Naive thymus-derived CD4-positive, alpha-beta T cell (primary cell): ENCODE measurements around the gene ST6GALNAC3. TPM values are rescaled to one million over a fixed set of nuclear protein-coding genes. Genes with fewer than 3 reads are reported as not detected.
A peak's percentile ranks its signal among the peaks of the same experiment; 100 is the strongest.

Experiments used
- ATAC-seq: fragments of 150-1000 bp; cut with Tn5 transposase; 2 replicates; pipeline ENCODE4 v1.10.0; 2021; ENCODE audit warnings: mild to moderate bottlenecking, moderate library complexity
- CTCF ChIA-PET: fragments of 350-600 bp; sonication (Branson Sonifier 250); formaldehyde crosslinking; loops from one replicate; lab custom pipeline; 2021; ENCODE audit warnings: antibody characterized with exemption; lab: Charles Lee
- POLR2A ChIA-PET: fragments of 350-600 bp; sonication (Branson Sonifier 250); formaldehyde crosslinking; loops from one replicate; lab custom pipeline; 2021; ENCODE audit warnings: antibody characterized with exemption, inconsistent platforms; lab: Charles Lee
- DNase-seq, 9 donors: peaks; one replicate each; pipeline versions ENCODE4 v3.0.0 to v3.0.0-alpha.2; 2020 to 2022; ENCODE audit warnings: mixed read lengths in 1 of 9
- H3K27ac ChIP-seq: one replicate; pipeline ENCODE4 v1.7.0; 2013; ENCODE audit warnings: mild to moderate bottlenecking, low read depth, low read length, moderate library complexity
- H3K27me3 ChIP-seq, 2 donors: one replicate each; pipeline ENCODE4 v1.7.0; 2013; ENCODE audit warnings: low read length in 2 of 2, mild to moderate bottlenecking in 2 of 2, moderate library complexity in 2 of 2; ENCODE audit not compliant: control insufficient read depth in 2 of 2, insufficient read depth in 2 of 2
- H3K36me3 ChIP-seq, 3 experiments: 1 replicate in 2 of 3; 2 replicates in 1 of 3; pipeline ENCODE4 v1.7.0; 2013; ENCODE audit warnings: low read length in 3 of 3, mild to moderate bottlenecking in 3 of 3, moderate library complexity in 1 of 3; ENCODE audit not compliant: insufficient read depth in 3 of 3, control insufficient read depth in 2 of 3
- H3K4me1 ChIP-seq, 2 donors: one replicate each; pipeline ENCODE4 v1.7.0; 2013; ENCODE audit warnings: low read length in 2 of 2, mild to moderate bottlenecking in 2 of 2, moderate library complexity in 1 of 2; ENCODE audit not compliant: control insufficient read depth in 2 of 2, insufficient read depth in 2 of 2
- H3K4me3 ChIP-seq: 2 replicates; pipeline ENCODE4 v1.7.0; 2013; ENCODE audit warnings: mild to moderate bottlenecking, low read length
- H3K9me3 ChIP-seq, 3 experiments: 1 replicate in 2 of 3; 2 replicates in 1 of 3; pipeline ENCODE4 v1.7.0; 2013; ENCODE audit warnings: low read length in 3 of 3; ENCODE audit not compliant: control insufficient read depth in 2 of 3
- H3K27ac Mint-ChIP-seq, 9 donors: one replicate each; pipeline ENCODE4 v1.8.0; 2020 to 2022; ENCODE audit warnings: mixed read lengths in 9 of 9, mild to moderate bottlenecking in 8 of 9, moderate library complexity in 5 of 9, inconsistent platforms in 2 of 9
- H3K27me3 Mint-ChIP-seq, 5 donors: one replicate each; pipeline ENCODE4 v1.8.0; 2021 to 2022; ENCODE audit warnings: mixed read lengths in 5 of 5, mild to moderate bottlenecking in 1 of 5
- H3K36me3 Mint-ChIP-seq, 5 donors: one replicate each; pipeline ENCODE4 v1.8.0; 2020 to 2022; ENCODE audit warnings: mixed read lengths in 5 of 5, mild to moderate bottlenecking in 3 of 5, inconsistent platforms in 1 of 5
- H3K4me1 Mint-ChIP-seq, 7 donors: one replicate each; pipeline ENCODE4 v1.8.0; 2020 to 2022; ENCODE audit warnings: mixed read lengths in 7 of 7, mild to moderate bottlenecking in 3 of 7, inconsistent platforms in 1 of 7
- H3K4me3 Mint-ChIP-seq, 10 donors: one replicate each; pipeline ENCODE4 v1.8.0; 2020 to 2022; ENCODE audit warnings: mild to moderate bottlenecking in 10 of 10, mixed read lengths in 10 of 10, moderate library complexity in 6 of 10, inconsistent platforms in 2 of 10
- H3K9me3 Mint-ChIP-seq, 11 donors: one replicate each; pipeline ENCODE4 v1.8.0; 2020 to 2022; ENCODE audit warnings: mixed read lengths in 11 of 11, mild to moderate bottlenecking in 4 of 11, inconsistent platforms in 1 of 11, moderate library complexity in 1 of 11
- intact Hi-C, 2 donors: fragments of 100-400 bp; cut with micrococcal nuclease; formaldehyde crosslinking; loops; one replicate each; pipeline ENCODE4 v1.15.1; 2023
- polyA plus RNA-seq, 2 donors: library from polyadenylated mRNA; unstranded; fragments of 300-500 nt; fragmentation: Illumina TruSeq; gene quantifications; one replicate each; pipeline ENCODE4 v1.2.3, GENCODE V29; 2021
- total RNA-seq, 6 experiments: library from RNA in 5 of 6; stranded (reverse) in 5 of 6; gene quantifications; 1 replicate in 5 of 6; 2 replicates in 1 of 6; pipeline ENCODE4 v1.2.3 and lab custom pipeline; 2021 to 2026

The ST6GALNAC3 gene
- total and polyA plus RNA-seq, 7 experiments from 2014 or later, result 0.17 to 4.8 (median 2.1) TPM; not detected in 1

DNA sequence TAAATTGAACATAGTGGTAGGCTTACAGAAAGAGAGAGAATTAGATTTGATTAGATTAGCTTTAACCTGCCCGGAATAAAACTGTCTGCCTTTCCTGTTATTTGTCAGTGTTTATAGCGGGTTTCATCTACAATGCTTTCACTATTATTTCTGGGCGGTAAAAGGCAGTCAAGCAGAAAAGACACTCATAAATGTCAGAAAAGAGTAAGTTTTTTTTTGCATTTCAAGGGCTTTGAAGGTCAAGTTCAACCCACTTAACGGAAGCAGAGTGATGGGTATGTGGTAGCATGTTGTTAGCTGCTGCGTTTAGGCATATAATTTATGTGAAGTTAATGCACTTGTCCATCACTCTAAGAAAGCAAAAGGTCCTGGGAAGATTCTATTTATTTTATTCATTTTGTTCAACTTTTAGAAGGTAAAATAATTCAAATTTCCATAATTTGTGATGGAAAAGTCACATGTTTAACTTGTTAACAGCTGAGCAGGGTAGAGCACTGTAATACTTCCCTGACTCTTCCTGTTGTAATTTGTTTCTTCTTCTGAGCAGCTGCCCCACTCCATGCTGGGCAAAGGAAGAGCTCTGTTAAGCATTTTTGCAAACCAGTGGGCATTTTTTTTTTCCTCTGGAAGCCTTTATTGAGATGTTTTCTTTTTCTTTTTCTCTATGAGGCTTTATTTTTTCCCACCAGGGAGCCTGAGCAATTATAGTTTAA is 220.1 kb downstream of the ST6GALNAC3 start:
- H3K4me1 ChIP-seq, result peaks cover 41 to 63% of the 10 kb centered on the region in 2 donors
- intact Hi-C loops, result loop anchor here (1.0 to 10.0 kb wide), 10 partner anchors 9 to 1470 kb away; partner anchors contain the start of genes RABGGTB (in 2 of the 2) and ST6GALNAC3 (in 1 of the 2)
- peaks cover 0 to 2% (median 0%) of the 10 kb centered on the region in 5 donors for H3K27me3 Mint-ChIP-seq
- no peaks in the 10 kb centered on the region for H3K9me3 ChIP-seq
- no peaks in the 10 kb centered on the region for H3K36me3 Mint-ChIP-seq
- H3K4me1 Mint-ChIP-seq, result peaks cover 21 to 93% (median 77%) of the 10 kb centered on the region in 7 donors
- DNase-seq (peak in 5 of 9 donors; percentile 21 to 59 (median 49)), ATAC-seq (peak; percentile 62)
- ChIA-PET CTCF (interaction anchor here (0.6 to 1.0 kb wide), 6 partner anchors 10 to 269 kb away, joined by 3 to 4 read pairs (median 3); no protein-coding TSS in a partner anchor), POLR2A (interaction anchor here (0.7 to 1.2 kb wide), 3 partner anchors 23 to 1183 kb away, joined by 3 to 4 read pairs (median 3); no protein-coding TSS in a partner anchor)
- H3K4me3 ChIP-seq, result peak overlapping the region; percentile 7
- peak overlapping the region; percentile 41 for H3K27ac ChIP-seq
- peak overlapping the region; percentile 27 to 83 (median 69) for H3K4me3 Mint-ChIP-seq
- no peaks in the 10 kb centered on the region for H3K36me3 ChIP-seq
- H3K9me3 Mint-ChIP-seq, result no peaks in the 10 kb centered on the region
- no peaks in the 10 kb centered on the region for H3K27me3 ChIP-seq
- H3K27ac Mint-ChIP-seq, result peak overlapping the region; percentile 63 to 88 (median 81)

DNA sequence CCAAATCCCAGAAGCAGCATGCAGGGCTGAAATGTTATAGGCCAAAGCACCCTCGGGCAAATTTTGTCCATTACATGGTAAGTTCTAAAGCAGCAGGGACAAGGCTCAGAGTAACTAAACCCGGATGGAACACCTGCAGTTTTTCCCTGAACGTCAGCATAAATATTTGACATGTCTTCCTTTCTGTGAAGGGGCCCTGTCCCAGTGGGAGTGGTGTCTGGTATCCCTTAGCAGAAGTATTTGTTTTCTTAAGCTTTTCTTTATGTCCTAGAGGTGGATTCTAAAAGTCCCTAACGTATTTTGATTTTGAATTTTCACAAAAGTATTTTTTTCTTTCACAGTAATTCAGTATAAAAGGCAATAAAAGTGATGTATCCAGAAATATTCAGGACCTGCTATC is 223.9 kb downstream of the ST6GALNAC3 start:
- Mint-ChIP-seq H3K4me3 (peak overlapping the region in 1 of 10 donors; percentile 47), H3K36me3 (no peaks in the 10 kb centered on the region), H3K27ac (peak overlapping the region in 6 of 9 donors; percentile 14 to 88 (median 65)), H3K9me3 (no peaks in the 10 kb centered on the region), H3K27me3 (peaks cover 0 to 2% (median 0%) of the 10 kb centered on the region in 5 donors), H3K4me1 (peaks cover 24 to 90% (median 70%) of the 10 kb centered on the region in 7 donors)
- DNase-seq (no peak), ATAC-seq (no peak)
- Histone ChIP-seq H3K4me1 (peaks cover 13 to 42% of the 10 kb centered on the region in 2 donors), H3K9me3 (no peaks in the 10 kb centered on the region), H3K4me3 (no peak overlapping the region), H3K27ac (no peak overlapping the region), H3K27me3 (no peaks in the 10 kb centered on the region), H3K36me3 (no peaks in the 10 kb centered on the region)
- POLR2A ChIA-PET, result interaction anchor here (1.0 kb wide), 1 partner anchor 11 kb away, joined by 4 read pairs; no protein-coding TSS in a partner anchor
- CTCF ChIA-PET, result interaction anchor here (1.0 kb wide), 1 partner anchor 10 kb away, joined by 3 read pairs; no protein-coding TSS in a partner anchor
- intact Hi-C loops, result loop anchor here (5.0 to 10.0 kb wide), 4 partner anchors 226 to 1466 kb away; partner anchors contain the start of genes RABGGTB (in 2 of the 2) and ST6GALNAC3 (in 1 of the 2)

DNA sequence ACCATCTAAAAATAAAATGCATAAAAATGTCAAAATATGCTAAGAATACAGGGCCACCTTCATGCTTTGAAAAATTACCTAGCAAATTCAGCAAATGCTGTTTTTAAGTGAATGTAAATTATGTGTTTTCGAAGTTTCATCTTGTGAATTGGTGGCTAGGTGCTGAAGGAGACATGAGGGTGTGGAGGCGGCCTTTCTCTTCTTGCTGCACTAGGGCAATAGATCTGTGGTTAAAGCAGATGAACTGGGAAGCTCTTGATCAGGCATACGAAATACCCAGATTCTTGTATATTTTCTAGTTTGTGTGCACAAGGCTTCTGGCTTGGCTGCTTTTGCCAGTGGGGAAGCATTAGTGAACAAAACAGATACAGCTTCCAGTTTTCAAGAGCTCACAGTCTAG is 224.5 kb downstream of the ST6GALNAC3 start:
- H3K4me1 Mint-ChIP-seq, result peaks cover 23 to 83% (median 64%) of the 10 kb centered on the region in 7 donors
- no peaks in the 10 kb centered on the region for H3K36me3 ChIP-seq
- H3K27ac Mint-ChIP-seq, result peak overlapping the region in 7 of 9 donors; percentile 26 to 80 (median 66)
- no peaks in the 10 kb centered on the region for H3K9me3 Mint-ChIP-seq
- no peaks in the 10 kb centered on the region for H3K36me3 Mint-ChIP-seq
- H3K4me1 ChIP-seq, result peaks cover 11 to 35% of the 10 kb centered on the region in 2 donors
- no peaks in the 10 kb centered on the region for H3K9me3 ChIP-seq
- CTCF ChIA-PET, result interaction anchor here (1.0 to 1.5 kb wide), 2 partner anchors 15 to 31 kb away, joined by 3 read pairs; no protein-coding TSS in a partner anchor
- no peaks in the 10 kb centered on the region for H3K27me3 ChIP-seq
- intact Hi-C loops, result loop anchor here (5.0 to 10.0 kb wide), 4 partner anchors 227 to 1466 kb away; partner anchors contain the start of genes RABGGTB (in 2 of the 2) and ST6GALNAC3 (in 1 of the 2)
- no peak for DNase-seq
- no peak overlapping the region for H3K4me3 ChIP-seq
- no peak overlapping the region for H3K27ac ChIP-seq
- peaks cover 0 to 2% (median 0%) of the 10 kb centered on the region in 5 donors for H3K27me3 Mint-ChIP-seq
- peak overlapping the region in 6 of 10 donors; percentile 4 to 53 (median 31) for H3K4me3 Mint-ChIP-seq
- no peak for ATAC-seq
- POLR2A ChIA-PET, result interaction anchor here (1.3 to 2.1 kb wide), 2 partner anchors 9 to 32 kb away, joined by 4 to 5 read pairs; no protein-coding TSS in a partner anchor

DNA sequence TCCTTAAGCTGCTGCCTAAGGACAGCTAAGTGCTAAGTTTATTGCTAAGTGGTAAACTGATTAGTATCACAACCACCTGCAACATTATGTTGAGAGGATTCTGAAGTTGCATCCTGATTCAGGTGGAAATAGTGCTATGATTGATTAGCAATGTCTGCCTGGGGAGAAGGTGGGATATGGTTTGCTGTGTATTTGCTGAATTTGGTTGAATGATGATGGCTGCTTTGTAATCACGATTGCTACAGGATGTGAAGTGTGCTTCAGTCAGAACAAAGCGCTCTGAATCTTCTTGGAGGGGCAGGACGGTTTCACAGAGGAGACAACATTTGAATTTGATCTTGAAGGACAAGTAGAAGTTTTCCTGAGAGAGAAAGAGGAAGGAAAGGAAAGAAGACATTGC is 226.0 kb downstream of the ST6GALNAC3 start:
- H3K9me3 ChIP-seq, result no peaks in the 10 kb centered on the region
- ChIA-PET CTCF (interaction anchor here (0.6 to 1.1 kb wide), 3 partner anchors 10 to 142 kb away, joined by 3 read pairs; no protein-coding TSS in a partner anchor), POLR2A (interaction anchor here (0.8 to 2.1 kb wide), 5 partner anchors 10 to 1677 kb away, joined by 3 to 5 read pairs (median 4); no protein-coding TSS in a partner anchor)
- peaks cover 2 to 30% of the 10 kb centered on the region in 2 donors for H3K4me1 ChIP-seq
- H3K4me3 Mint-ChIP-seq, result peak overlapping the region in 9 of 10 donors; percentile 3 to 47 (median 25)
- H3K27ac ChIP-seq, result peak overlapping the region; percentile 15
- peaks cover 14 to 74% (median 51%) of the 10 kb centered on the region in 7 donors for H3K4me1 Mint-ChIP-seq
- peaks cover 0 to 2% (median 0%) of the 10 kb centered on the region in 5 donors for H3K36me3 Mint-ChIP-seq
- peak overlapping the region in 8 of 9 donors; percentile 18 to 87 (median 70) for H3K27ac Mint-ChIP-seq
- H3K27me3 Mint-ChIP-seq, result peaks cover 0 to 4% (median 0%) of the 10 kb centered on the region in 5 donors
- ATAC-seq, result peak; percentile 42
- H3K36me3 ChIP-seq, result no peaks in the 10 kb centered on the region
- H3K9me3 Mint-ChIP-seq, result no peaks in the 10 kb centered on the region
- intact Hi-C loops, result loop anchor here in 1 of 2 donors (1.0 to 2.0 kb wide), 4 partner anchors 11 to 28 kb away; no protein-coding TSS in a partner anchor
- no peaks in the 10 kb centered on the region for H3K27me3 ChIP-seq
- peak in 4 of 9 donors; percentile 29 to 43 (median 32) for DNase-seq
- H3K4me3 ChIP-seq, result no peak overlapping the region

DNA sequence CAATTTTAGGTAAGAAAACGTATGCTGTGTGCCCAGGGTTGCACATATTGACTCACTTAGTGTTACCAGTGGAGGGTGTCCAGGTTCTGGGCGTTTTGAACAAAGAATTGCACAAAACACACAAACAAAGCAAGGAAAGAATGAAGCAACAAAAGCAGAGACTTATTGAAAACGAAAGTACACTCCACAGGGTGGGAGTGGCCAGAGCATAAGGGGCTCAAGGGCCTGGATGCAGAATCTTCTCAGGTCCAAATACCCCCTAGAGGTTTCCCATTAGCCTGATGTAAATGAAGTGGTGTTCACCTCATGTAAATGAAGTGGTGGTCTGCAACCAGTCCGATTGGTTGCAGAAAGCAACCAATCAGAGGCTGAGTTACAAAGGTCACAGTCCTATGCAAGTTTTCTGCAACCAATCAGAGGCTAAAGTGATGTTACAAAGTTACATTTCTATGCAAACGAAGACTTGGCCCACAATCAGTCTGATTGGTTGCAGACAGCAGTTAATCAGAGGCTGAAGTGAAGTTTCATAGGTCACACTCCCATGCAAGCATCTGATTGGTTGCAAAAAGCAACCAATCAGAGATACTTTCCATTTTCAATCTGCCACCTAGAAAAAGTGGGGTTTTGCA is 228.3 kb downstream of the ST6GALNAC3 start:
- H3K4me1 ChIP-seq, result peaks cover 0 to 20% of the 10 kb centered on the region in 2 donors
- no peaks in the 10 kb centered on the region for H3K27me3 ChIP-seq
- peaks cover 0 to 2% (median 0%) of the 10 kb centered on the region in 5 donors for H3K27me3 Mint-ChIP-seq
- DNase-seq (no peak), ATAC-seq (no peak)
- no peaks in the 10 kb centered on the region for H3K36me3 ChIP-seq
- no peaks in the 10 kb centered on the region for H3K9me3 Mint-ChIP-seq
- CTCF ChIA-PET, result interaction anchor here (1.1 kb wide), 1 partner anchor 12 kb away, joined by 3 read pairs; no protein-coding TSS in a partner anchor
- H3K9me3 ChIP-seq, result no peaks in the 10 kb centered on the region
- POLR2A ChIA-PET, result interaction anchor here (0.9 to 1.0 kb wide), 2 partner anchors 36 to 49 kb away, joined by 3 to 4 read pairs; no protein-coding TSS in a partner anchor
- no peak overlapping the region for H3K27ac ChIP-seq
- H3K27ac Mint-ChIP-seq, result peak overlapping the region in 5 of 9 donors; percentile 41 to 80 (median 73)
- H3K4me1 Mint-ChIP-seq, result peaks cover 10 to 52% (median 41%) of the 10 kb centered on the region in 7 donors
- intact Hi-C loops, result no loop called here
- peaks cover 0 to 2% (median 0%) of the 10 kb centered on the region in 5 donors for H3K36me3 Mint-ChIP-seq
- H3K4me3 Mint-ChIP-seq, result peak overlapping the region in 4 of 10 donors; percentile 10 to 50 (median 30)
- no peak overlapping the region for H3K4me3 ChIP-seq
